ENCODE data around the gene IQCM. TPM values are rescaled to one million over a fixed set of nuclear protein-coding genes. Genes with fewer than 3 reads are reported as not detected.
"Not testable (repeated sequence)": the region's sequence is repeated elsewhere in the genome, so short reads cannot be mapped to it uniquely, and the experiment has no call there.

The IQCM gene
- total RNA-seq, 1 experiment from 2014 or later = 0.11 TPM

GRCh38 chr4:149512501-149512900 is 303.1 kb downstream of the IQCM start:
- H3K4me3 Mint-ChIP-seq = no peak overlapping the region
- ATAC-seq = no peak
- H3K27me3 Mint-ChIP-seq (ENCODE audit: low read depth) = no peaks in the 10 kb centered on the region
- no peak for TF ChIP-seq NR3C1 (CRISPR knock-in tag; conservative IDR thresholded peaks at IDR 0.05; ENCODE audit: low read depth)
- TF ChIP-seq MYBL2 (CRISPR knock-in tag; IDR thresholded peaks at IDR 0.05) = no peak
- TF ChIP-seq ATF6 (CRISPR knock-in tag; IDR thresholded peaks at IDR 0.05) = no peak
- no peak for TF ChIP-seq ZNF512 (CRISPR knock-in tag; IDR thresholded peaks at IDR 0.05; ENCODE audit: borderline replicate concordance)
- no peak for TF ChIP-seq ELF4 (CRISPR knock-in tag; IDR thresholded peaks at IDR 0.05; ENCODE audit: low read depth)
- H3K36me3 Mint-ChIP-seq = peaks cover 15% of the 10 kb centered on the region
- H3K27ac Mint-ChIP-seq = no peak overlapping the region
- ChIA-PET CTCF (no interaction called here), POLR2A (no interaction called here)
- H3K4me1 Mint-ChIP-seq = peaks cover under 1% of the 10 kb centered on the region; the same call in 1 of the 2 replicates
- no peak for DNase-seq (ENCODE audit: low spot score)
- H3K9me3 Mint-ChIP-seq = peaks cover 38% of the 10 kb centered on the region

- Mint-ChIP-seq H3K9me3 (peaks cover 39% of the 10 kb centered on the region), H3K4me1 (peaks cover 6% of the 10 kb centered on the region), H3K27me3 (ENCODE audit: low read depth) (no peaks in the 10 kb centered on the region; the same call in 1 of the 2 replicates), H3K27ac (no peak overlapping the region), H3K36me3 (peaks cover 21% of the 10 kb centered on the region), H3K4me3 (no peak overlapping the region)
- DNase-seq (ENCODE audit: low spot score) (no peak), ATAC-seq (no peak)
- TF ChIP-seq ELF4 (CRISPR knock-in tag; IDR thresholded peaks at IDR 0.05; ENCODE audit: low read depth) = no peak
- no peak for TF ChIP-seq ZNF416 (CRISPR knock-in tag; IDR thresholded peaks at IDR 0.05)
- TF ChIP-seq NR1H2 (CRISPR knock-in tag; IDR thresholded peaks at IDR 0.05) = no peak
- TF ChIP-seq GABPB1 (CRISPR knock-in tag; IDR thresholded peaks at IDR 0.05) = no peak
- TF ChIP-seq ZNF423 (CRISPR knock-in tag; IDR thresholded peaks at IDR 0.05) = no peak
- TF ChIP-seq CBFB (CRISPR knock-in tag; IDR thresholded peaks at IDR 0.05; ENCODE audit: low read depth) = no peak
- TF ChIP-seq ZNF396 (CRISPR knock-in tag; IDR thresholded peaks at IDR 0.05; ENCODE audit: borderline replicate concordance) = no peak
- TF ChIP-seq KAT7 (CRISPR knock-in tag; IDR thresholded peaks at IDR 0.05; ENCODE audit: borderline replicate concordance) = no peak
- TF ChIP-seq MLX (CRISPR knock-in tag; IDR thresholded peaks at IDR 0.05) = no peak
- no peak for TF ChIP-seq NR2C2 (CRISPR knock-in tag; IDR thresholded peaks at IDR 0.05)
- ChIA-PET POLR2A (no interaction called here), CTCF (no interaction called here)
Observed at GRCh38 chr4:149511558-149512298, 303.9 kb downstream of the IQCM start.

- peaks cover 33% of the 10 kb centered on the region for H3K9me3 Mint-ChIP-seq
- DNase-seq (ENCODE audit: low spot score); H3K4me1 Mint-ChIP-seq; H3K27me3 Mint-ChIP-seq (ENCODE audit: low read depth); H3K4me3 Mint-ChIP-seq; H3K27ac Mint-ChIP-seq; ATAC-seq; POLR2A ChIA-PET; CTCF ChIA-PET: not testable (repeated sequence)
- peaks cover 21% of the 10 kb centered on the region for H3K36me3 Mint-ChIP-seq
Observed at GRCh38 chr4:149507309-149507708, 308.3 kb downstream of the IQCM start.

GRCh38 chr4:149500806-149501205 is 314.8 kb downstream of the IQCM start:
- no peak overlapping the region for H3K27ac Mint-ChIP-seq
- POLR2A ChIA-PET = no interaction called here
- ATAC-seq = no peak
- no peaks in the 10 kb centered on the region for H3K27me3 Mint-ChIP-seq (ENCODE audit: low read depth)
- no peaks in the 10 kb centered on the region for H3K4me1 Mint-ChIP-seq
- no peaks in the 10 kb centered on the region for H3K36me3 Mint-ChIP-seq
- CTCF ChIA-PET = no interaction called here
- no peak overlapping the region for H3K4me3 Mint-ChIP-seq
- TF ChIP-seq FOXJ3 (CRISPR knock-in tag; IDR thresholded peaks at IDR 0.05; ENCODE audit: borderline replicate concordance) (no peak), ZNF121 (CRISPR knock-in tag; IDR thresholded peaks at IDR 0.05) (no peak), OVOL2 (CRISPR knock-in tag; IDR thresholded peaks at IDR 0.05; ENCODE audit: borderline replicate concordance) (no peak), GABPB1 (CRISPR knock-in tag; IDR thresholded peaks at IDR 0.05) (no peak), ZNF532 (CRISPR knock-in tag; IDR thresholded peaks at IDR 0.05; ENCODE audit: borderline replicate concordance) (no peak), ZNF416 (CRISPR knock-in tag; IDR thresholded peaks at IDR 0.05) (no peak), JUN (CRISPR knock-in tag; IDR thresholded peaks at IDR 0.05) (no peak)
- no peak for DNase-seq (ENCODE audit: low spot score)
- H3K9me3 Mint-ChIP-seq = peaks cover 26% of the 10 kb centered on the region
